ENCODE results near the gene LRRC23.

The LRRC23 gene

DNA sequence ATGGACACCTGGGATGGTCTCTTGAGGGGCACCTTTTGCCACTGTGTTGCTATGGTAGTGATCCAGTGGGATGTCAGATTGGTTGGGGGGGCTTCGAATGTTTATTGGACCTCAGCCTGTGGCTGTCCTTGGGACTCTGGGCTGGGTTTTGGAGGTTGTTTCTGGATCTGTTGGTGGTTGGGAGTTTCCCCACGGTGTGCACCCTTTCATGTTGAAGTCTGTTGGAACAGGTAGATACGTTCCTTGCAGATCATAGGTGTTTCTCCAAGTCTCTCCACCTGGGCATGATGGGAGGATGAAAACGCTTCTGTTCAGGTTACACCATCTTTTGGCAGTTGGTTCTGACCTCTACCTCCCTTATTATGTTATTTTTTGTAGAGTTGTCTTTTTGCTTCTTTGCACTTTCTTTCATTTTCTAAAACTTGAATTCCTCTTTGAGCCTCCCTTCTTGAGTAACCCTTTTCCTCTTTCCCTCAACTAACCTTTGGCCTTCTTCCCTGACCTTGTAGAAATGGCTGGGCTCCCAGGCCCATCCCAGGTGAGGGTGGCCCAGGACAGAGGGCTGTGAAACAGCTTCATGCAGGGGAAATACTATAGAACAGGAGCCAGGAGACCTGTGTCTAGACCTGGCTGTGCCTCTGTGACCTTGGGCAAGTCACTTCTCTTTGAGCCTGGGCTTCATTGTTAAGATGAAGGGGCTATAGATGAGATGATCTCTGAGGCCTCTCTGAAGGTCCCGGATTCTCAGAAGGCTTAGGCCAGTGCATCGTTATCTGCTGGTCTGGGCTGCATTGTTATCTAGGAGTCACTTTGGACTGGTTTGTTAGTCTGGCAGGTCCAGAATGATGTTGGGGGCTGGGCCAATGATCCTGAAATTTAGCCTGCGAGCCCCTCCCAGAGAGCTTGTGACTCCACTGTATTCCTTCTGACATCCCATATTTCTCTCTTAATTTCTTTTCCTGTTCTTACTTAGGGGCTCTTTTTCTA lies 25.1 kb downstream of the LRRC23 start:
- TF ChIP-seq USF1 (IDR thresholded peaks at IDR 0.05) = no peak
- no peak for TF ChIP-seq EP300 (IDR thresholded peaks at IDR 0.05; ENCODE audit: borderline replicate concordance)
- TF ChIP-seq TEAD4 (IDR thresholded peaks at IDR 0.05) = no peak
- TF ChIP-seq YY1 (IDR thresholded peaks at IDR 0.05; ENCODE audit: low read depth) = no peak
- TF ChIP-seq TAF1 (IDR thresholded peaks at IDR 0.05; ENCODE audit: low read depth) = no peak
- TF ChIP-seq NFIC (IDR thresholded peaks at IDR 0.05) = no peak
- TF ChIP-seq, protein P1, sequence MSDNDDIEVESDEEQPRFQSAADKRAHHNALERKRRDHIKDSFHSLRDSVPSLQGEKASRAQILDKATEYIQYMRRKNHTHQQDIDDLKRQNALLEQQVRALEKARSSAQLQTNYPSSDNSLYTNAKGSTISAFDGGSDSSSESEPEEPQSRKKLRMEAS (IDR thresholded peaks at IDR 0.05) = no peak
- TF ChIP-seq ZBTB7A (IDR thresholded peaks at IDR 0.05; ENCODE audit: low read depth) = no peak
- no peak for TF ChIP-seq RAD21 (IDR thresholded peaks at IDR 0.05; ENCODE audit: low read depth)
- TF ChIP-seq EGR1 (IDR thresholded peaks at IDR 0.05) = no peak
- TF ChIP-seq REST (IDR thresholded peaks at IDR 0.05; ENCODE audit: low read depth) = no peak
- TF ChIP-seq CEBPB (IDR thresholded peaks at IDR 0.05) = no peak
- TF ChIP-seq CREB1 (IDR thresholded peaks at IDR 0.05; ENCODE audit: low read depth) = no peak
- no peak for TF ChIP-seq TCF12 (IDR thresholded peaks at IDR 0.05; ENCODE audit: low read depth)
- TF ChIP-seq FOXM1 (IDR thresholded peaks at IDR 0.05; ENCODE audit: borderline replicate concordance, low read depth) = no peak

GRCh38 chr12:6932766-6933165 lies 28.1 kb downstream of the LRRC23 start:
- TF ChIP-seq TEAD4 (IDR thresholded peaks at IDR 0.05) = no peak
- TF ChIP-seq TCF12 (IDR thresholded peaks at IDR 0.05; ENCODE audit: low read depth) = no peak
- TF ChIP-seq CEBPB (IDR thresholded peaks at IDR 0.05) = no peak
- no peak for TF ChIP-seq YY1 (IDR thresholded peaks at IDR 0.05; ENCODE audit: low read depth)
- no peak for TF ChIP-seq ZBTB7A (IDR thresholded peaks at IDR 0.05; ENCODE audit: low read depth)
- TF ChIP-seq CREB1 (IDR thresholded peaks at IDR 0.05; ENCODE audit: low read depth) = no peak

DNA sequence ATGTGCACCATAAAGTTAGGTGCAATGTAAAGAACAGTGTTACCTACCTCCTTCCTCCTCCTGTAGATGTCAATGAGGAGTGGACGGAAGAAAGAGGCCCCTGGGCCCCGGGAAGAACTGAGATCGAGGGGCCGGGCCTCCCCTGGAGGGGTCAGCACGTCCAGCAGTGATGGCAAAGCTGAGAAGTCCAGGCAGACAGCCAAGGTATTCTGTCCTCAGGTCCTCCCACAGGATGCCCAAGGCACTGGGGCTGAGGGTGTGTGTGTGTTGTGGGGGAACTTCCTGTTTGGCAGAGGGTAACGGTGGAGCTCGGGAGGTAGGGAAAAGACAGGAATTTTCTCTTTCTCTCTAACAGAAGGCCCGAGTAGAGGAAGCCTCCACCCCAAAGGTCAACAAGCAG lies 29.5 kb downstream of the LRRC23 start:
- TF ChIP-seq TAF1 (IDR thresholded peaks at IDR 0.05; ENCODE audit: low read depth) = no peak
- TF ChIP-seq, protein P1 (IDR thresholded peaks at IDR 0.05) = no peak
- TF ChIP-seq ZBTB7A (IDR thresholded peaks at IDR 0.05; ENCODE audit: low read depth) = no peak
- TF ChIP-seq CEBPB (IDR thresholded peaks at IDR 0.05) = no peak
- no peak for TF ChIP-seq EGR1 (IDR thresholded peaks at IDR 0.05)
- no peak for TF ChIP-seq FOXM1 (IDR thresholded peaks at IDR 0.05; ENCODE audit: borderline replicate concordance, low read depth)
- no peak for TF ChIP-seq TEAD4 (IDR thresholded peaks at IDR 0.05)
- no peak for TF ChIP-seq RAD21 (IDR thresholded peaks at IDR 0.05; ENCODE audit: low read depth)
- no peak for TF ChIP-seq YY1 (IDR thresholded peaks at IDR 0.05; ENCODE audit: low read depth)
- TF ChIP-seq NFIC (IDR thresholded peaks at IDR 0.05) = no peak
- TF ChIP-seq CREB1 (IDR thresholded peaks at IDR 0.05; ENCODE audit: low read depth) = no peak

DNA sequence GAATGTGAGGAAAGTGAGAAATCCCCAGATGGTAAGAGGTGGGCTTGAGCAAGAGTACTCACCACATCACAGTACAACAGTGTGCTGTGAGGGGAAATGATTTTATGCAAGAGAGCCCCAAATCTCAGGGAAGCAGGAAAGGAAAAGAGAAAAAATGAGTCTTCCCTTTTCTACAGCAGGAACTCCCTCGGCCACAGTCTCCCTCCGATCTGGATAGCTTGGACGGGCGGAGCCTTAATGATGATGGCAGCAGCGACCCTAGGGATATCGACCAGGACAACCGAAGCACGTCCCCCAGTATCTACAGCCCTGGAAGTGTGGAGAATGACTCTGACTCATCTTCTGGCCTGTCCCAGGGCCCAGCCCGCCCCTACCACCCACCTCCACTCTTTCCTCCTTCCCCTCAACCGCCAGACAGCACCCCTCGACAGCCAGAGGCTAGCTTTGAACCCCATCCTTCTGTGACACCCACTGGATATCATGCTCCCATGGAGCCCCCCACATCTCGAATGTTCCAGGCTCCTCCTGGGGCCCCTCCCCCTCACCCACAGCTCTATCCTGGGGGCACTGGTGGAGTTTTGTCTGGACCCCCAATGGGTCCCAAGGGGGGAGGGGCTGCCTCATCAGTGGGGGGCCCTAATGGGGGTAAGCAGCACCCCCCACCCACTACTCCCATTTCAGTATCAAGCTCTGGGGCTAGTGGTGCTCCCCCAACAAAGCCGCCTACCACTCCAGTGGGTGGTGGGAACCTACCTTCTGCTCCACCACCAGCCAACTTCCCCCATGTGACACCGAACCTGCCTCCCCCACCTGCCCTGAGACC lies 31.0 kb downstream of the LRRC23 start:
- TF ChIP-seq EP300 (IDR thresholded peaks at IDR 0.05; ENCODE audit: borderline replicate concordance) (no peak), REST (IDR thresholded peaks at IDR 0.05; ENCODE audit: low read depth) (no peak), ZBTB7A (IDR thresholded peaks at IDR 0.05; ENCODE audit: low read depth) (no peak), CEBPB (IDR thresholded peaks at IDR 0.05) (no peak), TCF12 (IDR thresholded peaks at IDR 0.05; ENCODE audit: low read depth) (no peak)

DNA sequence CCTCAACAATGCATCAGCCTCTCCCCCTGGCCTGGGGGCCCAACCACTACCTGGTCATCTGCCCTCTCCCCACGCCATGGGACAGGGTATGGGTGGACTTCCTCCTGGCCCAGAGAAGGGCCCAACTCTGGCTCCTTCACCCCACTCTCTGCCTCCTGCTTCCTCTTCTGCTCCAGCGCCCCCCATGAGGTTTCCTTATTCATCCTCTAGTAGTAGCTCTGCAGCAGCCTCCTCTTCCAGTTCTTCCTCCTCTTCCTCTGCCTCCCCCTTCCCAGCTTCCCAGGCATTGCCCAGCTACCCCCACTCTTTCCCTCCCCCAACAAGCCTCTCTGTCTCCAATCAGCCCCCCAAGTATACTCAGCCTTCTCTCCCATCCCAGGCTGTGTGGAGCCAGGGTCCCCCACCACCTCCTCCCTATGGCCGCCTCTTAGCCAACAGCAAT lies 31.6 kb downstream of the LRRC23 start:
- TF ChIP-seq REST (IDR thresholded peaks at IDR 0.05; ENCODE audit: low read depth) = no peak
